Stimulated activated CD8-positive, alpha-beta memory T cell treated with anti-CD3 and anti-CD28 coated beads, Interleukin-2, amount 100 ng/mL, for 1 hour (primary cell): ENCODE data around the gene MICU1.
"Not testable (repeated sequence)": the region's sequence is repeated elsewhere in the genome, so short reads cannot be mapped to it uniquely, and the experiment has no call there.

ENCODE experiments used
- DNase-seq, 2 donors: peaks; one replicate each; pipeline ENCODE4 v3.0.0-alpha.2; 2020; ENCODE audit warnings: low read depth in 2 of 2

Gene MICU1

GRCh38 chr10:72328829-72329204 lies 297.1 kb downstream of the MICU1 start:
- no peak for DNase-seq

GRCh38 chr10:72328045-72328828 lies 297.6 kb downstream of the MICU1 start:
- DNase-seq = no peak

GRCh38 chr10:72326665-72327603 lies 298.9 kb downstream of the MICU1 start:
- peak in 1 of 2 donors; percentile 33 for DNase-seq

GRCh38 chr10:72325243-72326175 lies 300.4 kb downstream of the MICU1 start:
- DNase-seq = not testable (repeated sequence)

- DNase-seq = no peak
Measured at GRCh38 chr10:72323771-72324191, 302.1 kb downstream of the MICU1 start.

- DNase-seq = no peak
Measured at GRCh38 chr10:72323108-72323749, 302.6 kb downstream of the MICU1 start.

- DNase-seq = no peak
Measured at GRCh38 chr10:72322280-72323058, 303.4 kb downstream of the MICU1 start.

GRCh38 chr10:72322030-72322279 lies 303.9 kb downstream of the MICU1 start:
- no peak for DNase-seq

GRCh38 chr10:72321248-72322029 lies 304.4 kb downstream of the MICU1 start:
- no peak for DNase-seq

- no peak for DNase-seq
Measured at GRCh38 chr10:72320676-72321247, 305.1 kb downstream of the MICU1 start.

GRCh38 chr10:72319416-72320254 lies 306.2 kb downstream of the MICU1 start:
- peak; percentile 72 to 78 for DNase-seq

GRCh38 chr10:72318418-72319262 lies 307.2 kb downstream of the MICU1 start:
- no peak for DNase-seq
